Mucosa of descending colon (tissue), 3 donors: Measurements from ENCODE around the gene LEMD1. TPM values are rescaled to one million over a fixed set of nuclear protein-coding genes. Genes with fewer than 3 reads are reported as not detected.

Experiments used
- ATAC-seq: fragments of 200-7000 bp; cut with Tn5 transposase; one replicate; pipeline ENCODE4 v1.9.1; 2020; ENCODE audit warnings: mild to moderate bottlenecking, moderate library complexity
- DNase-seq, 3 donors: peaks; one replicate each; pipeline ENCODE4 v3.0.0-alpha.2; 2020
- H3K36me3 ChIP-seq: fragments of 200-600 bp; one replicate; pipeline ENCODE4 v1.8.0; 2021; ENCODE audit warnings: low read depth, mild to moderate bottlenecking
- H3K4me1 ChIP-seq: fragments of 200-600 bp; one replicate; pipeline ENCODE4 v1.8.0; 2021; ENCODE audit warnings: low read depth, mild to moderate bottlenecking
- H3K4me3 ChIP-seq: fragments of 200-600 bp; one replicate; pipeline ENCODE4 v1.8.0; 2021; ENCODE audit warnings: mild to moderate bottlenecking
- H3K9me3 ChIP-seq: fragments of 200-600 bp; one replicate; pipeline ENCODE4 v1.8.0; 2021; ENCODE audit warnings: mild to moderate bottlenecking
- CTCF ChIP-seq: fragments of 200-600 bp; IDR thresholded peaks from one replicate; pipeline ENCODE4 v1.8.0; 2022; ENCODE audit warnings: antibody characterized with exemption, mild to moderate bottlenecking
- intact Hi-C, 2 donors: fragments of 100-400 bp; cut with DNase I in 1 of 2; cut with micrococcal nuclease in 1 of 2; formaldehyde crosslinking; loops; one replicate each; pipeline versions ENCODE4 v1.11.0 to v1.11.1; 2022; cut with DNase I, micrococcal nuclease
- total RNA-seq, 3 donors: library from RNA; stranded (reverse); fragmentation: NEBNext Ultra II Directional in 2 of 3; extraction: Animal tissue kit (Norgen Biotek cat#: 25700) in 2 of 3; gene quantifications; one replicate each; pipeline versions ENCODE4 v1.2.1 to v1.2.4, GENCODE V29; 2021 to 2023
- donor health status: DM: no; HTN: no; CAD: no; lungs with moderate emphysema.
- donor health status: DM: no; HTN: no; CAD: no.
- donor health status: DM: no; HTN: yes; CAD: no.

Gene LEMD1
- total RNA-seq, 3 donors from 2014 or later, result not detected

GRCh38 chr1:205344066-205344928 is 77.6 kb downstream of the LEMD1 start:
- intact Hi-C loops, result loop anchor here in 1 of 2 donors (5.0 kb wide), 1 partner anchor 133 kb away; no protein-coding TSS in a partner anchor
- no peak for TF ChIP-seq CTCF
- no peaks in the 10 kb centered on the region for H3K9me3 ChIP-seq

GRCh38 chr1:205343431-205344065 is 78.3 kb downstream of the LEMD1 start:
- ATAC-seq (peak; percentile 12), DNase-seq (peak in 1 of 3 donors; percentile 46)
- Histone ChIP-seq H3K36me3 (no peaks in the 10 kb centered on the region), H3K4me1 (peaks cover 12% of the 10 kb centered on the region), H3K9me3 (no peaks in the 10 kb centered on the region), H3K4me3 (no peak overlapping the region)
- intact Hi-C loops, result loop anchor here in 1 of 2 donors (5.0 kb wide), 1 partner anchor 134 kb away; no protein-coding TSS in a partner anchor
- TF ChIP-seq CTCF, result no peak

More at GRCh38 chr1:205344066-205344928, 77.6 kb downstream of the LEMD1 start:
- peak; percentile 82 for ATAC-seq
- no peaks in the 10 kb centered on the region for H3K36me3 ChIP-seq
- DNase-seq, result peak in 2 of 3 donors; percentile 40 to 62
- no peak overlapping the region for H3K4me3 ChIP-seq
- H3K4me1 ChIP-seq, result peaks cover 12% of the 10 kb centered on the region

GRCh38 chr1:205342986-205343385 is 78.9 kb downstream of the LEMD1 start:
- ATAC-seq, result no peak
- Histone ChIP-seq H3K9me3 (no peaks in the 10 kb centered on the region), H3K4me1 (peaks cover 12% of the 10 kb centered on the region), H3K36me3 (no peaks in the 10 kb centered on the region), H3K4me3 (no peak overlapping the region)
- no peak for TF ChIP-seq CTCF
- peak in 1 of 3 donors; percentile 10 for DNase-seq
- intact Hi-C loops, result loop anchor here in 1 of 2 donors (5.0 kb wide), 1 partner anchor 134 kb away; no protein-coding TSS in a partner anchor

- intact Hi-C loops, result loop anchor here in 1 of 2 donors (5.0 kb wide), 1 partner anchor 137 kb away; no protein-coding TSS in a partner anchor
- H3K36me3 ChIP-seq, result no peaks in the 10 kb centered on the region
- peaks cover 12% of the 10 kb centered on the region for H3K4me1 ChIP-seq
- H3K4me3 ChIP-seq, result no peak overlapping the region
- H3K9me3 ChIP-seq, result no peaks in the 10 kb centered on the region
- DNase-seq (no peak), ATAC-seq (no peak)
- no peak for TF ChIP-seq CTCF
These were observed 81.2 kb downstream of the LEMD1 start for GRCh38 chr1:205340676-205341075.

GRCh38 chr1:205339717-205340116 is 82.1 kb downstream of the LEMD1 start:
- DNase-seq (peak in 1 of 3 donors; percentile 4), ATAC-seq (no peak)
- TF ChIP-seq CTCF, result no peak
- no peak overlapping the region for H3K4me3 ChIP-seq
- intact Hi-C loops, result loop anchor here in 1 of 2 donors (5.0 kb wide), 1 partner anchor 138 kb away; no protein-coding TSS in a partner anchor
- peaks cover 12% of the 10 kb centered on the region for H3K4me1 ChIP-seq
- H3K36me3 ChIP-seq, result no peaks in the 10 kb centered on the region
- H3K9me3 ChIP-seq, result no peaks in the 10 kb centered on the region
